Measurements from ENCODE around the gene ARHGAP22.
A peak's percentile ranks its signal among the peaks of the same experiment; 100 is the strongest.

ARHGAP22 gene

GRCh38 chr10:48638739-48639527 is 34.1 kb upstream of the ARHGAP22 start:
- Mint-ChIP-seq H3K27ac (no peak overlapping the region), H3K27me3 (peaks cover 14% of the 10 kb centered on the region), H3K4me3 (no peak overlapping the region), H3K4me1 (peaks cover 34% of the 10 kb centered on the region), H3K36me3 (peaks cover 9% of the 10 kb centered on the region), H3K9me3 (peaks cover 7% of the 10 kb centered on the region)
- ATAC-seq (ENCODE audit: low read depth), result no peak
- no peak for DNase-seq (ENCODE audit: low spot score in 2 of 2)

- no peak overlapping the region for H3K27ac Mint-ChIP-seq
- peaks cover 9% of the 10 kb centered on the region for H3K36me3 Mint-ChIP-seq
- peaks cover 7% of the 10 kb centered on the region for H3K9me3 Mint-ChIP-seq
- H3K4me1 Mint-ChIP-seq, result peaks cover 40% of the 10 kb centered on the region
- ATAC-seq (ENCODE audit: low read depth), result no peak
- H3K27me3 Mint-ChIP-seq, result peaks cover 14% of the 10 kb centered on the region
- DNase-seq (ENCODE audit: low spot score in 2 of 2), result no peak
- H3K4me3 Mint-ChIP-seq, result no peak overlapping the region
Observed at GRCh38 chr10:48638158-48638557, 33.3 kb upstream of the ARHGAP22 start.

GRCh38 chr10:48636901-48637300 is 32.0 kb upstream of the ARHGAP22 start:
- H3K27ac Mint-ChIP-seq, result no peak overlapping the region
- H3K4me1 Mint-ChIP-seq, result peaks cover 40% of the 10 kb centered on the region
- peaks cover 14% of the 10 kb centered on the region for H3K27me3 Mint-ChIP-seq
- H3K9me3 Mint-ChIP-seq, result peaks cover 7% of the 10 kb centered on the region
- DNase-seq (ENCODE audit: low spot score in 2 of 2) (no peak), ATAC-seq (ENCODE audit: low read depth) (no peak)
- peaks cover 9% of the 10 kb centered on the region for H3K36me3 Mint-ChIP-seq
- H3K4me3 Mint-ChIP-seq, result no peak overlapping the region

- no peak for ATAC-seq (ENCODE audit: low read depth)
- no peak overlapping the region for H3K4me3 Mint-ChIP-seq
- H3K36me3 Mint-ChIP-seq, result peaks cover 7% of the 10 kb centered on the region
- H3K27ac Mint-ChIP-seq, result no peak overlapping the region
- peaks cover 40% of the 10 kb centered on the region for H3K4me1 Mint-ChIP-seq
- DNase-seq (ENCODE audit: low spot score in 2 of 2), result peak in 1 of 2 donors; percentile 10
- H3K27me3 Mint-ChIP-seq, result peaks cover 16% of the 10 kb centered on the region
- H3K9me3 Mint-ChIP-seq, result peaks cover 6% of the 10 kb centered on the region
Observed at GRCh38 chr10:48636231-48636630, 31.4 kb upstream of the ARHGAP22 start.

- peaks cover 40% of the 10 kb centered on the region for H3K4me1 Mint-ChIP-seq
- no peak overlapping the region for H3K27ac Mint-ChIP-seq
- peaks cover 6% of the 10 kb centered on the region for H3K9me3 Mint-ChIP-seq
- DNase-seq (ENCODE audit: low spot score in 2 of 2) (peak in 1 of 2 donors; percentile 9), ATAC-seq (ENCODE audit: low read depth) (no peak)
- peaks cover 7% of the 10 kb centered on the region for H3K36me3 Mint-ChIP-seq
- H3K27me3 Mint-ChIP-seq, result peaks cover 15% of the 10 kb centered on the region
- H3K4me3 Mint-ChIP-seq, result no peak overlapping the region
Observed at GRCh38 chr10:48634984-48635557, 30.2 kb upstream of the ARHGAP22 start.

- ATAC-seq (ENCODE audit: low read depth) (peak; percentile 100), DNase-seq (ENCODE audit: low spot score in 2 of 2) (peak; percentile 58 to 71)
- Mint-ChIP-seq H3K9me3 (peaks cover 4% of the 10 kb centered on the region), H3K4me3 (peak overlapping the region; percentile 70), H3K4me1 (peaks cover 38% of the 10 kb centered on the region), H3K36me3 (peaks cover 5% of the 10 kb centered on the region), H3K27ac (no peak overlapping the region), H3K27me3 (peaks cover 15% of the 10 kb centered on the region)
Observed at GRCh38 chr10:48634198-48634983, 29.5 kb upstream of the ARHGAP22 start.

- Mint-ChIP-seq H3K27me3 (peaks cover 15% of the 10 kb centered on the region), H3K36me3 (peaks cover 5% of the 10 kb centered on the region), H3K9me3 (peaks cover 4% of the 10 kb centered on the region), H3K4me1 (peaks cover 33% of the 10 kb centered on the region), H3K27ac (no peak overlapping the region), H3K4me3 (peak overlapping the region; percentile 70)
- DNase-seq (ENCODE audit: low spot score in 2 of 2) (no peak), ATAC-seq (ENCODE audit: low read depth) (peak; percentile 23)
Observed at GRCh38 chr10:48633381-48634197, 28.7 kb upstream of the ARHGAP22 start.

GRCh38 chr10:48632166-48632565 is 27.3 kb upstream of the ARHGAP22 start:
- peaks cover 26% of the 10 kb centered on the region for H3K4me1 Mint-ChIP-seq
- peaks cover 7% of the 10 kb centered on the region for H3K27me3 Mint-ChIP-seq
- no peak for DNase-seq (ENCODE audit: low spot score in 2 of 2)
- no peak overlapping the region for H3K4me3 Mint-ChIP-seq
- H3K36me3 Mint-ChIP-seq, result peaks cover 3% of the 10 kb centered on the region
- no peak for ATAC-seq (ENCODE audit: low read depth)
- peaks cover under 1% of the 10 kb centered on the region for H3K9me3 Mint-ChIP-seq
- no peak overlapping the region for H3K27ac Mint-ChIP-seq

GRCh38 chr10:48627984-48628609 is 23.2 kb upstream of the ARHGAP22 start:
- no peaks in the 10 kb centered on the region for H3K36me3 Mint-ChIP-seq

GRCh38 chr10:48626986-48627731 is 22.3 kb upstream of the ARHGAP22 start:
- Mint-ChIP-seq H3K27ac (no peak overlapping the region), H3K36me3 (no peaks in the 10 kb centered on the region), H3K9me3 (no peaks in the 10 kb centered on the region), H3K27me3 (peaks cover 2% of the 10 kb centered on the region), H3K4me1 (peaks cover 31% of the 10 kb centered on the region), H3K4me3 (no peak overlapping the region)
- no peak for DNase-seq (ENCODE audit: low spot score in 2 of 2)
- no peak for ATAC-seq (ENCODE audit: low read depth)

More at GRCh38 chr10:48627984-48628609, 23.2 kb upstream of the ARHGAP22 start:
- H3K9me3 Mint-ChIP-seq, result no peaks in the 10 kb centered on the region
- H3K27me3 Mint-ChIP-seq, result peaks cover 2% of the 10 kb centered on the region
- ATAC-seq (ENCODE audit: low read depth), result no peak
- peak in 1 of 2 donors; percentile 5 for DNase-seq (ENCODE audit: low spot score in 2 of 2)
- no peak overlapping the region for H3K4me3 Mint-ChIP-seq
- H3K4me1 Mint-ChIP-seq, result peaks cover 30% of the 10 kb centered on the region
- H3K27ac Mint-ChIP-seq, result no peak overlapping the region

- H3K4me3 Mint-ChIP-seq, result no peak overlapping the region
- H3K27me3 Mint-ChIP-seq, result no peaks in the 10 kb centered on the region
- peaks cover 31% of the 10 kb centered on the region for H3K4me1 Mint-ChIP-seq
- no peaks in the 10 kb centered on the region for H3K36me3 Mint-ChIP-seq
- ATAC-seq (ENCODE audit: low read depth) (no peak), DNase-seq (ENCODE audit: low spot score in 2 of 2) (no peak)
- H3K9me3 Mint-ChIP-seq, result no peaks in the 10 kb centered on the region
- H3K27ac Mint-ChIP-seq, result no peak overlapping the region
Observed at GRCh38 chr10:48626447-48626846, 21.6 kb upstream of the ARHGAP22 start.

- H3K9me3 Mint-ChIP-seq, result no peaks in the 10 kb centered on the region
- ATAC-seq (ENCODE audit: low read depth) (peak; percentile 99), DNase-seq (ENCODE audit: low spot score in 2 of 2) (peak in 1 of 2 donors; percentile 14)
- peaks cover 31% of the 10 kb centered on the region for H3K4me1 Mint-ChIP-seq
- no peaks in the 10 kb centered on the region for H3K27me3 Mint-ChIP-seq
- no peaks in the 10 kb centered on the region for H3K36me3 Mint-ChIP-seq
- H3K4me3 Mint-ChIP-seq, result peak overlapping the region; percentile 9
- H3K27ac Mint-ChIP-seq, result no peak overlapping the region
Observed at GRCh38 chr10:48625826-48626134, 20.9 kb upstream of the ARHGAP22 start.

All from memory B cell (primary cell).